ENCODE measurements around the gene PTPA. TPM values are rescaled to one million over a fixed set of nuclear protein-coding genes. Genes with fewer than 3 reads are reported as not detected.
A peak's percentile ranks its signal among the peaks of the same experiment; 100 is the strongest.

PTPA gene
- total RNA-seq, 1 donor from 2014 or later = 166 TPM

GRCh38 chr9:129143031-129143927, 32.1 kb downstream of the PTPA start:
- Mint-ChIP-seq H3K27me3 (ENCODE audit: unreplicated experiment) (peaks cover 14% of the 10 kb centered on the region), H3K27ac (ENCODE audit: unreplicated experiment) (peak overlapping the region; percentile 96), H3K4me3 (ENCODE audit: unreplicated experiment) (peak overlapping the region; percentile 74), H3K4me1 (ENCODE audit: low read depth, unreplicated experiment) (peaks cover 53% of the 10 kb centered on the region), H3K9me3 (ENCODE audit: unreplicated experiment) (peaks cover 11% of the 10 kb centered on the region), H3K36me3 (ENCODE audit: unreplicated experiment) (no peaks in the 10 kb centered on the region)
- DNase-seq = peak; percentile 89
- TF ChIP-seq CTCF (IDR thresholded peaks at IDR 0.05; ENCODE audit: partially characterized antibody, unreplicated experiment) = peak; percentile 88

- peaks cover 38% of the 10 kb centered on the region for H3K4me1 Mint-ChIP-seq (ENCODE audit: low read depth, unreplicated experiment)
- peaks cover 9% of the 10 kb centered on the region for H3K27me3 Mint-ChIP-seq (ENCODE audit: unreplicated experiment)
Measured at GRCh38 chr9:129145316-129145715, 34.1 kb downstream of the PTPA start.

GRCh38 chr9:129145841-129146292, 34.7 kb downstream of the PTPA start:
- Mint-ChIP-seq H3K27ac (ENCODE audit: unreplicated experiment) (peak overlapping the region; percentile 95), H3K27me3 (ENCODE audit: unreplicated experiment) (peaks cover 9% of the 10 kb centered on the region), H3K4me3 (ENCODE audit: unreplicated experiment) (peak overlapping the region; percentile 64), H3K9me3 (ENCODE audit: unreplicated experiment) (peaks cover 3% of the 10 kb centered on the region), H3K4me1 (ENCODE audit: low read depth, unreplicated experiment) (peaks cover 36% of the 10 kb centered on the region), H3K36me3 (ENCODE audit: unreplicated experiment) (no peaks in the 10 kb centered on the region)
- TF ChIP-seq CTCF (IDR thresholded peaks at IDR 0.05; ENCODE audit: partially characterized antibody, unreplicated experiment) = no peak
- DNase-seq = peak; percentile 74

More at GRCh38 chr9:129145316-129145715, 34.1 kb downstream of the PTPA start:
- DNase-seq = no peak
- Mint-ChIP-seq H3K4me3 (ENCODE audit: unreplicated experiment) (no peak overlapping the region), H3K36me3 (ENCODE audit: unreplicated experiment) (no peaks in the 10 kb centered on the region), H3K27ac (ENCODE audit: unreplicated experiment) (no peak overlapping the region), H3K9me3 (ENCODE audit: unreplicated experiment) (peaks cover 6% of the 10 kb centered on the region)
- no peak for TF ChIP-seq CTCF (IDR thresholded peaks at IDR 0.05; ENCODE audit: partially characterized antibody, unreplicated experiment)

GRCh38 chr9:129146441-129146941, 35.3 kb downstream of the PTPA start:
- H3K27ac Mint-ChIP-seq (ENCODE audit: unreplicated experiment) = peak overlapping the region; percentile 95
- H3K9me3 Mint-ChIP-seq (ENCODE audit: unreplicated experiment) = peaks cover 4% of the 10 kb centered on the region
- peak overlapping the region; percentile 64 for H3K4me3 Mint-ChIP-seq (ENCODE audit: unreplicated experiment)
- no peak for DNase-seq
- no peak for TF ChIP-seq CTCF (IDR thresholded peaks at IDR 0.05; ENCODE audit: partially characterized antibody, unreplicated experiment)
- H3K36me3 Mint-ChIP-seq (ENCODE audit: unreplicated experiment) = peaks cover 4% of the 10 kb centered on the region
- peaks cover 13% of the 10 kb centered on the region for H3K27me3 Mint-ChIP-seq (ENCODE audit: unreplicated experiment)
- peaks cover 31% of the 10 kb centered on the region for H3K4me1 Mint-ChIP-seq (ENCODE audit: low read depth, unreplicated experiment)

All from glutamatergic neuron (in vitro differentiated cells).